ENCODE measurements around the gene DSC3. TPM values are rescaled to one million over a fixed set of nuclear protein-coding genes. Genes with fewer than 3 reads are reported as not detected.

Gene DSC3
- total and polyA plus RNA-seq, 4 donors: under 0.01 to 0.06 (median 0.05) TPM; not detected in 1

- TF ChIP-seq MAX (IDR thresholded peaks at IDR 0.05) (no peak), HNF4G (IDR thresholded peaks at IDR 0.05) (no peak), ZBTB33 (IDR thresholded peaks at IDR 0.05) (no peak), EGR1 (IDR thresholded peaks at IDR 0.05; ENCODE audit: low read depth in 2 of 2) (no peak), ATF3 (IDR thresholded peaks at IDR 0.05) (no peak), HNF4A (conservative IDR thresholded peaks at IDR 0.05) (no peak), SP1 (IDR thresholded peaks at IDR 0.05) (no peak), FOXA1 (IDR thresholded peaks at IDR 0.05) (no peak), REST (IDR thresholded peaks at IDR 0.05) (no peak), CTCF (IDR thresholded peaks at IDR 0.05; ENCODE audit: low read depth, low read length, missing input control) (no peak), TAF1 (conservative IDR thresholded peaks at IDR 0.05) (no peak), NR2F2 (IDR thresholded peaks at IDR 0.05) (no peak), FOXA2 (IDR thresholded peaks at IDR 0.05) (no peak)
Measured at GRCh38 chr18:31034541-31034940, 8.0 kb downstream of the DSC3 start.

GRCh38 chr18:31030574-31031278, 11.8 kb downstream of the DSC3 start:
- TF ChIP-seq HNF4G (IDR thresholded peaks at IDR 0.05) (no peak), GABPA (IDR thresholded peaks at IDR 0.05 in 1 of 2, conservative IDR thresholded peaks at IDR 0.05 in 1 of 2) (no peak), ZBTB33 (IDR thresholded peaks at IDR 0.05) (no peak), RAD21 (IDR thresholded peaks at IDR 0.05) (no peak), FOXA1 (IDR thresholded peaks at IDR 0.05) (no peak), JUND (IDR thresholded peaks at IDR 0.05) (no peak), SP1 (IDR thresholded peaks at IDR 0.05) (no peak), EGR1 (IDR thresholded peaks at IDR 0.05; ENCODE audit: low read depth in 2 of 2) (no peak), ATF3 (IDR thresholded peaks at IDR 0.05) (no peak), RXRA (IDR thresholded peaks at IDR 0.05) (no peak), MAX (IDR thresholded peaks at IDR 0.05) (no peak), TAF1 (conservative IDR thresholded peaks at IDR 0.05) (no peak)
- Histone ChIP-seq H3K4me3 (ENCODE audit: low read depth in 1 of 3, low read length in 3 of 3) (no peak overlapping the region), H3K9ac (ENCODE audit: low read depth in 1 of 2, low read length in 2 of 2) (no peak overlapping the region), H3K4me1 (ENCODE audit: control insufficient read depth in 4 of 4, insufficient read depth in 4 of 4, low read length in 3 of 4) (no peaks in the 10 kb centered on the region), H3K27me3 (ENCODE audit: control insufficient read depth in 4 of 4, insufficient read depth in 4 of 4, low read length in 3 of 4) (peaks cover 0 to 5% (median 0%) of the 10 kb centered on the region in 4 donors), H3K9me3 (ENCODE audit: control insufficient read depth in 4 of 4, low read length in 3 of 4) (no peaks in the 10 kb centered on the region), H3K36me3 (ENCODE audit: control insufficient read depth in 4 of 4, insufficient read depth in 3 of 4, low read depth in 1 of 4, low read length in 3 of 4) (no peaks in the 10 kb centered on the region), H3K27ac (ENCODE audit: low read depth in 1 of 2, low read length in 2 of 2) (no peak overlapping the region)
- WGBS: 57% methylated on average over 4 of the region's 4 CpGs
- DNase-seq (ENCODE audit: low spot score): no peak

More at GRCh38 chr18:31034541-31034940, 8.0 kb downstream of the DSC3 start:
- H3K36me3 ChIP-seq (ENCODE audit: control insufficient read depth in 4 of 4, insufficient read depth in 3 of 4, low read depth in 1 of 4, low read length in 3 of 4): no peaks in the 10 kb centered on the region
- H3K4me3 ChIP-seq (ENCODE audit: low read depth in 1 of 3, low read length in 3 of 3): no peak overlapping the region
- no peak overlapping the region for H3K9ac ChIP-seq (ENCODE audit: low read depth in 1 of 2, low read length in 2 of 2)
- no peak for DNase-seq (ENCODE audit: low spot score)
- no peak overlapping the region for H3K27ac ChIP-seq (ENCODE audit: low read depth in 1 of 2, low read length in 2 of 2)
- no peaks in the 10 kb centered on the region for H3K27me3 ChIP-seq (ENCODE audit: control insufficient read depth in 4 of 4, insufficient read depth in 4 of 4, low read length in 3 of 4)
- H3K4me1 ChIP-seq (ENCODE audit: control insufficient read depth in 4 of 4, insufficient read depth in 4 of 4, low read length in 3 of 4): no peaks in the 10 kb centered on the region
- no peaks in the 10 kb centered on the region for H3K9me3 ChIP-seq (ENCODE audit: control insufficient read depth in 4 of 4, low read length in 3 of 4)
- WGBS: 85% methylated on average over 4 of the region's 4 CpGs

Measured in liver (tissue), 9 donors.